DMS153 treated with DMSO at 0.1 percent for 48 hours (cell line): ENCODE results near the gene PKDCC.

ENCODE experiments used
- DNase-seq: peaks from one replicate; lab custom pipeline; 2025; ENCODE audit not compliant: unreplicated experiment; lab: John Stamatoyannopoulos, UW

Gene PKDCC

GRCh38 chr2:42104621-42105020 lies 56.8 kb downstream of the PKDCC start:
- no peak for DNase-seq

GRCh38 chr2:42105330-42106256 lies 57.8 kb downstream of the PKDCC start:
- no peak for DNase-seq

GRCh38 chr2:42106257-42106816 lies 58.5 kb downstream of the PKDCC start:
- DNase-seq, result no peak

- no peak for DNase-seq
These were observed 59.6 kb downstream of the PKDCC start for GRCh38 chr2:42107249-42108042.
